IPS DF 6.9 (cell line): ENCODE data around the gene SMDT1.
"Not testable (repeated sequence)": the region's sequence is repeated elsewhere in the genome, so short reads cannot be mapped to it uniquely, and the experiment has no call there.

Experiments used
- DNase-seq: peaks from one replicate; pipeline ENCODE4 v3.0.0-alpha.2; 2013; ENCODE audit warnings: low read depth, low spot score
- H3K27ac ChIP-seq: one replicate; pipeline ENCODE4 v1.5.1; 2013; ENCODE audit warnings: low read length, control low read depth
- H3K27me3 ChIP-seq: 2 replicates; pipeline ENCODE4 v1.6.1; 2013; ENCODE audit warnings: mild to moderate bottlenecking, low read length; ENCODE audit not compliant: control insufficient read depth, insufficient read depth
- H3K36me3 ChIP-seq: 2 replicates; pipeline ENCODE4 v1.6.1; 2013; ENCODE audit warnings: low read length; ENCODE audit not compliant: control insufficient read depth, insufficient read depth
- H3K4me1 ChIP-seq: 2 replicates; pipeline ENCODE4 v1.6.1; 2013; ENCODE audit warnings: low read length; ENCODE audit not compliant: control insufficient read depth, insufficient read depth
- H3K4me3 ChIP-seq: 2 replicates; pipeline ENCODE4 v1.5.1; 2013; ENCODE audit warnings: mild to moderate bottlenecking, low read length
- H3K9me3 ChIP-seq: 2 replicates; pipeline ENCODE4 v1.6.1; 2013; ENCODE audit warnings: low read length, inconsistent platforms; ENCODE audit not compliant: control insufficient read depth, insufficient read depth
- WGBS: extraction: QIAGEN DNeasy Blood & Tissue Kit; methylation state at CpG from one replicate; pipeline ENCODE4 v1.1.7; 2013; ENCODE audit warnings: mixed read lengths, missing lambda C conversion rate; ENCODE audit not compliant: insufficient read length, insufficient coverage; 5-methylcytosine and 5-hydroxymethylcytosine counted together

The SMDT1 gene

GRCh38 chr22:42070517-42071422 lies 8.7 kb upstream of the SMDT1 start, which contains the start of gene NAGA:
TSS of gene NAGA (minus strand) at chr22:42070812. CDS start at chr22:42070297, 515 bp downstream.
- Histone ChIP-seq H3K4me1 (peaks cover 7% of the 10 kb centered on the region), H3K9me3 (no peaks in the 10 kb centered on the region), H3K36me3 (0 out of 2 replicates have a peak, but pooled peaks cover 1% of the 10 kb centered on the region), H3K27ac (no peak within 1 kb of the TSS), H3K27me3 (no peaks in the 10 kb centered on the region), H3K4me3 (peak within 1 kb of the TSS; percentile 56; the same call in 1 of the 2 replicates)
- WGBS = no CpG with 5 or more reads among the region's 56 CpGs
- DNase-seq = peak; percentile 92

DNA sequence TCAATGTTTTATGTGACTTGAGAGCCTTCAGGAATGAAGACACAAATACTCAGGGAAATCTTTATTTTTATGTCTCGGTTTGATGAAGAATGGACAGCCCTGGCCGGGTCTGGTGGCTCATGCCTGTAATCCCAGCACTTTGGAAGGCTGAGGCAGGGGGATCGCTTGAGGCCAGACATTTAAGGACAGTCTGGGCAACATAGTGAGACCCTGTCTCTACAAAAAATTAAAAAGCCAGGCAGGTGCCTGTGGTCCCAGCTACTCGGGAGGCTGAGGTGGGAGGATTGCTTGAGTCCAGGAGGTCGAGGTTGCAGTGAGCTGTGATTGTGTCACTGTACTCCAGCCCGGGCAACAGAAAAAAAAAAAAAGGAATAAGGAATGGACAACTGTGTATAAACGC lies 8.0 kb upstream of the SMDT1 start:
- H3K4me3 ChIP-seq, H3K27me3 ChIP-seq, H3K36me3 ChIP-seq, H3K4me1 ChIP-seq, H3K9me3 ChIP-seq, DNase-seq, H3K27ac ChIP-seq: not testable (repeated sequence)
- WGBS = no CpG with 5 or more reads among the region's 7 CpGs

DNA sequence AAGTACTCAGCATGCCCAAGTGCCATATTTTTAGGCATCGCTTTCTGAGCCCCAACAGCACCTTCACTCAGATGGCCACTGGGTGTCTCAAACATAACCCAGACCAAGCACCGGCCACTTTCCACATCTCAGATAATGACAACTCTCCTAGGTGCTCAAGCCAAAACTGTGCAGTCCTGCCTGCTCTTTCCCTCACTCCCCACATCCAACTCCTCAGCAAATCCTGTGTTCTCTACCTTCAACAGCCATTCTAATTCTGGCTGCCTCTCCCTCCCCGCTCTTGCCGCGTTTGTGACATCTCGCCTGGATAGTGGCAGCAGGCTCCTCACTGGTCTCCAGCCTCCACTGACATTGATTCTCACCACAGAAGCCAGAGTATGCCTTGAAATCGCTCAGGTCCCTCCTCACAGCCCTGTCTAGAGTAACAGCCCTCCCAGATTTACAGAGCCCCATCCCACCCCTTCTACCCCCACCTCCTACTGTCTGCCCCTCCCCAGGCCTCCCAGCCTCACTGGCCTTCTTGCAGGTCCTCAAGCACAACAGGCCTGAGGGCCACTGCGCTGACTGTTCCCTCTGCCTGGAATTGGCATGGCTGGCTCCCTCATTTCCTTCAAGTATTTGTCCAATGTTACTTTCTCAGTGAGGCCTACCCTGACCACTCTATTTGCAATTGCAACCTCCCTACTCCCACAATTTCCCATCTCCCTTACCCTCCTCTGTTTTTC lies 6.7 kb upstream of the SMDT1 start:
- Histone ChIP-seq H3K36me3 (no peaks in the 10 kb centered on the region), H3K9me3 (no peaks in the 10 kb centered on the region), H3K4me1 (peaks cover 5% of the 10 kb centered on the region), H3K27ac (no peak overlapping the region), H3K4me3 (no peak overlapping the region), H3K27me3 (no peaks in the 10 kb centered on the region)
- no CpG with 5 or more reads among the region's 8 CpGs for WGBS
- DNase-seq = no peak

DNA sequence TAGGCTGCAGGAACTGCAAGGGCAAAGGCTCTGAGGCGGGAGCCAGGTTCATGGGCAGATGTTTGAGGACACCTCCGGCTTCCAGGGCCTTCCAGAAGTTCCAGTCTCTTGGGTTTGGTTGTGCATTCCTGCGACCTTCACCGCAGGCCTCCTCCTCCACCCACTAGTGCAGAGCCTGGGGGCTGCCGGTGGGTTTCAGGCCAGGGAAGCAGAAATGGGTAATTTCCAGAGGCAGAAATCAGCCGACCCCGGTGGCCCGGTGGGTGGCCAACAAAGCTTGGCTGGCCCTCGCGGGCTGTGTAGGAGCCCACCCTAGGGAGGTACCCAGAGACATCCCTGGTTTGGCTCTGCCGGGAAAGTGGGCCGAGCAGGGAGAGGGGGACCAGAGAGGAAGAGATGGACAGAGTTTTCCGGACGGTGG lies 5.9 kb upstream of the SMDT1 start:
- no peak overlapping the region for H3K27ac ChIP-seq
- no peak overlapping the region for H3K4me3 ChIP-seq
- H3K9me3 ChIP-seq = no peaks in the 10 kb centered on the region
- DNase-seq = no peak
- H3K36me3 ChIP-seq = no peaks in the 10 kb centered on the region
- peaks cover 5% of the 10 kb centered on the region for H3K4me1 ChIP-seq
- no peaks in the 10 kb centered on the region for H3K27me3 ChIP-seq
- WGBS = no CpG with 5 or more reads among the region's 14 CpGs

DNA sequence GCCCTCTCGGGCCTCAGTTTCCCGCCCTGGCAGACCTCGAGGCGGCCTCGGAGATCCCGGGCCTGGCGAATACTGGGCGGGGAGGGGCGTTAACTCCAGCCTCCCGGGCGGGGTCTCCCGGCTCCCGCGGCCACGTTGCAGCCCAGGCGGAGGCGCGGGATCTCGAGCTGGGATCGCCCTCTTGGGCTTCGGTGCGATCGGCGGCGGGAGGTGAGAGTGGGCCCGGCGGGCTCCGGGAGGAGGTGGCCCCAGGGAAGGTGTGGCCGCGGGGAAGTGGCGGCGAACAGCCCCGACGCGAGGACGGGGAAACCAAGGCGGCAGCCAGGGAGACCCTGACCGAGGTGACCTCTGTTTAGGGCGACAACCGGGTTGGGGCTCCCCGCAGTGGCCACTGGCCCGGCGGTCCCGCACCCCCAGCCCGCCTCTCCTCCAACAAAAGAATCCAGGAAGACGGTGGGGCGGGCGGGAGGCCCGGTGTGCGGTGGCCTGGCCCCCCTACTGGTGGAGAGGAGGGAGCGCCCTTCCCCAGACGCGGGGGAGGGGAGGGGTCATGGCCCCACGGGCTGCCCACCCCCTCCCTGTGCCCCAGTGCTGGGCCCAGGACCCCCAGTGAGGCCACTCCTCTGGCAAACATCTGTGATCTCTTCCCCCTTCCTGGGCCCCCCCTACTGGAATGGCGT lies 5.2 kb upstream of the SMDT1 start, which contains the start of gene PHETA2:
Gene PHETA2 (plus strand): TSS at position 117 of the 680 bp plus-strand sequence. CDS start 3,046 bp downstream, outside the sequence.
- peak within 1 kb of the TSS; percentile 34; the same call in 1 of the 2 replicates for H3K4me3 ChIP-seq
- no peaks in the 10 kb centered on the region for H3K27me3 ChIP-seq
- H3K4me1 ChIP-seq = peaks cover 5% of the 10 kb centered on the region; the same call in 1 of the 2 replicates
- no peak for DNase-seq
- WGBS = no CpG with 5 or more reads among the region's 55 CpGs
- H3K36me3 ChIP-seq = no peaks in the 10 kb centered on the region
- H3K9me3 ChIP-seq = no peaks in the 10 kb centered on the region
- H3K27ac ChIP-seq = no peak within 1 kb of the TSS

GRCh38 chr22:42074846-42075676 lies 4.4 kb upstream of the SMDT1 start:
- no peak overlapping the region for H3K27ac ChIP-seq

GRCh38 chr22:42076764-42077485 lies 2.6 kb upstream of the SMDT1 start:
- no peak overlapping the region for H3K27ac ChIP-seq
- H3K27me3 ChIP-seq = no peaks in the 10 kb centered on the region
- no peak overlapping the region for H3K4me3 ChIP-seq
- 0 out of 2 replicates have a peak, but pooled peaks cover 1% of the 10 kb centered on the region for H3K4me1 ChIP-seq
- no peaks in the 10 kb centered on the region for H3K36me3 ChIP-seq
- no peak for DNase-seq
- WGBS = no CpG with 5 or more reads among the region's 20 CpGs
- H3K9me3 ChIP-seq = no peaks in the 10 kb centered on the region

More at GRCh38 chr22:42074846-42075676, 4.4 kb upstream of the SMDT1 start:
- Histone ChIP-seq H3K9me3 (no peaks in the 10 kb centered on the region), H3K4me3 (no peak overlapping the region), H3K4me1 (peaks cover 4% of the 10 kb centered on the region; the same call in 1 of the 2 replicates), H3K36me3 (no peaks in the 10 kb centered on the region), H3K27me3 (no peaks in the 10 kb centered on the region)
- no peak for DNase-seq
- WGBS = no CpG with 5 or more reads among the region's 9 CpGs

GRCh38 chr22:42077486-42078125 lies 1.9 kb upstream of the SMDT1 start:
- H3K27ac ChIP-seq = no peak overlapping the region
- H3K27me3 ChIP-seq = no peaks in the 10 kb centered on the region
- no peaks in the 10 kb centered on the region for H3K9me3 ChIP-seq
- no peak for DNase-seq
- WGBS = no CpG with 5 or more reads among the region's 21 CpGs
- H3K4me1 ChIP-seq = 0 out of 2 replicates have a peak, but pooled peaks cover 1% of the 10 kb centered on the region
- H3K4me3 ChIP-seq = no peak overlapping the region
- no peaks in the 10 kb centered on the region for H3K36me3 ChIP-seq
